Astrocyte (in vitro differentiated cells and primary cell): Measurements from ENCODE around the gene AKAP9.

ENCODE experiments used
- CTCF ChIP-seq: IDR thresholded peaks from 2 replicates; pipeline ENCODE4 v1.5.1; 2011; ENCODE audit warnings: low read depth, mild to moderate bottlenecking, inconsistent platforms, low read length, moderate library complexity; ENCODE audit not compliant: insufficient read depth
- EZH2 ChIP-seq: IDR thresholded peaks from 2 replicates; pipeline ENCODE4 v1.6.1; 2012; ENCODE audit warnings: mild to moderate bottlenecking, low read length, inconsistent platforms; ENCODE audit not compliant: insufficient read depth

GRCh38 chr7:92042056-92042737 is 101.5 kb downstream of the AKAP9 start:
- TF ChIP-seq CTCF (no peak), EZH2 (no peak)
